ENCODE data around the gene PSENEN. TPM values are rescaled to one million over a fixed set of nuclear protein-coding genes. Genes with fewer than 3 reads are reported as not detected.
A peak's percentile ranks its signal among the peaks of the same experiment; 100 is the strongest.

PSENEN gene
- total and polyA plus RNA-seq, 7 donors: 34.7 to 116 (median 41.0) TPM

GRCh38 chr19:35746531-35746930, 1.1 kb downstream of the PSENEN start:
- H3K9me3 ChIP-seq: no peaks in the 10 kb centered on the region
- ATAC-seq (no peak), DNase-seq (no peak)
- no peaks in the 10 kb centered on the region for H3K27me3 ChIP-seq (ENCODE audit: insufficient read depth in 3 of 3, low read length in 2 of 3)
- peaks cover 42% of the 10 kb centered on the region for H3K4me1 ChIP-seq
- H3K36me3 ChIP-seq (ENCODE audit: insufficient read depth in 1 of 2, low read depth in 1 of 2): peaks cover 0 to 30% of the 10 kb centered on the region in 2 donors
- WGBS, 3 donors: 83 to 90% (median 84%) methylated on average over 5 of the region's 5 CpGs
- no peak for TF ChIP-seq CTCF (IDR thresholded peaks at IDR 0.05)
- H3K27ac ChIP-seq: peak overlapping the region; percentile 100
- intact Hi-C loops (cut with DNase I): loop anchor here in 1 of 2 donors (5.0 kb wide), 1 partner anchor 186 kb away; no protein-coding TSS in a partner anchor
- peak overlapping the region; percentile 89 for H3K4me3 ChIP-seq

- WGBS, 3 donors: 0 to 1% (median 1%) methylated on average over 45 of the region's 45 CpGs
- H3K36me3 ChIP-seq (ENCODE audit: insufficient read depth in 1 of 2, low read depth in 1 of 2): peaks cover 0 to 27% of the 10 kb centered on the region in 2 donors
- DNase-seq (peak; percentile 99 to 100), ATAC-seq (peak; percentile 82 to 87 (median 84))
- H3K27me3 ChIP-seq (ENCODE audit: insufficient read depth in 3 of 3, low read length in 2 of 3): no peaks in the 10 kb centered on the region
- H3K4me3 ChIP-seq: peak within 1 kb of the TSS; percentile 99
- intact Hi-C loops (cut with DNase I): loop anchor here in 1 of 2 donors (5.0 kb wide), 1 partner anchor 184 kb away; no protein-coding TSS in a partner anchor
- no peak for TF ChIP-seq CTCF (IDR thresholded peaks at IDR 0.05)
- H3K9me3 ChIP-seq: no peaks in the 10 kb centered on the region
- H3K4me1 ChIP-seq: peaks cover 42% of the 10 kb centered on the region
- peak within 1 kb of the TSS; percentile 81 for H3K27ac ChIP-seq
Observed at GRCh38 chr19:35748106-35749020, 2.9 kb downstream of the PSENEN start, which contains the start of gene LIN37. LIN37 (plus strand) TSS chr19:35748576; CDS start chr19:35748725, 149 bp downstream.

- Histone ChIP-seq H3K27me3 (ENCODE audit: insufficient read depth in 3 of 3, low read length in 2 of 3) (no peaks in the 10 kb centered on the region), H3K27ac (no peak overlapping the region), H3K9me3 (no peaks in the 10 kb centered on the region), H3K4me1 (peaks cover 31% of the 10 kb centered on the region), H3K36me3 (ENCODE audit: insufficient read depth in 1 of 2, low read depth in 1 of 2) (peaks cover 0 to 27% of the 10 kb centered on the region in 2 donors), H3K4me3 (no peak overlapping the region)
- no peak for DNase-seq
- WGBS, 3 donors: 90 to 93% (median 92%) methylated on average over 5 of the region's 5 CpGs
- intact Hi-C loops (cut with DNase I): no loop called here
- TF ChIP-seq CTCF (IDR thresholded peaks at IDR 0.05): no peak
- no peak for ATAC-seq
Observed at GRCh38 chr19:35750167-35750566, 4.7 kb downstream of the PSENEN start.

- DNase-seq (no peak), ATAC-seq (no peak)
- Histone ChIP-seq H3K9me3 (no peaks in the 10 kb centered on the region), H3K27ac (no peak overlapping the region), H3K27me3 (ENCODE audit: insufficient read depth in 3 of 3, low read length in 2 of 3) (no peaks in the 10 kb centered on the region), H3K4me3 (no peak overlapping the region), H3K4me1 (peaks cover 22% of the 10 kb centered on the region), H3K36me3 (ENCODE audit: insufficient read depth in 1 of 2, low read depth in 1 of 2) (peaks cover 0 to 24% of the 10 kb centered on the region in 2 donors)
- WGBS, 3 donors: 73 to 84% (median 83%) methylated on average over 13 to 14 of the region's 14 CpGs
- intact Hi-C loops (cut with DNase I): no loop called here
- TF ChIP-seq CTCF (IDR thresholded peaks at IDR 0.05): no peak
Observed at GRCh38 chr19:35751839-35752745, 6.6 kb downstream of the PSENEN start.

All from psoas muscle (tissue), 8 donors.